Spleen (tissue), 11 donors: ENCODE measurements around the gene MRPS14. TPM values are rescaled to one million over a fixed set of nuclear protein-coding genes. Genes with fewer than 3 reads are reported as not detected.

Experiments used
- DNase-seq: peaks from one replicate; pipeline ENCODE4 v3.0.0-alpha.2; 2020
- H3K27ac ChIP-seq, 8 donors: fragments of 200-600 bp; sonication (generic) in 7 of 8; 1 replicate in 4 of 8; 2 replicates in 4 of 8; pipeline versions ENCODE4 v1.5.0 to v1.8.0; 2016 to 2021; ENCODE audit warnings: inconsistent platforms in 4 of 8, mild to moderate bottlenecking in 4 of 8, moderate library complexity in 1 of 8
- H3K27me3 ChIP-seq, 7 donors: fragments of 200-600 bp; sonication (generic) in 6 of 7; replicated peaks in 1 of 7; 1 replicate in 4 of 7; 2 replicates in 3 of 7; pipeline versions ENCODE4 v1.5.0 to v1.8.0; 2016 to 2021; ENCODE audit warnings: inconsistent platforms in 3 of 7, mild to moderate bottlenecking in 1 of 7
- H3K36me3 ChIP-seq, 6 donors: fragments of 200-600 bp; sonication (generic) in 5 of 6; 1 replicate in 4 of 6; 2 replicates in 2 of 6; pipeline versions ENCODE4 v1.5.0 to v1.8.0; 2016 to 2021; ENCODE audit warnings: inconsistent platforms in 2 of 6
- H3K4me1 ChIP-seq, 6 donors: fragments of 200-600 bp; sonication (generic) in 5 of 6; 1 replicate in 3 of 6; 2 replicates in 3 of 6; pipeline versions ENCODE4 v1.5.0 to v1.8.0; 2016 to 2021; ENCODE audit warnings: inconsistent platforms in 3 of 6
- H3K4me3 ChIP-seq, 8 donors: fragments of 200-600 bp; sonication (generic) in 7 of 8; 1 replicate in 4 of 8; 2 replicates in 4 of 8; pipeline versions ENCODE4 v1.5.0 to v1.8.0; 2016 to 2021; ENCODE audit warnings: inconsistent platforms in 4 of 8, mild to moderate bottlenecking in 4 of 8, moderate library complexity in 2 of 8
- H3K9me3 ChIP-seq, 8 donors: fragments of 200-600 bp; sonication (generic) in 7 of 8; 1 replicate in 4 of 8; 2 replicates in 4 of 8; pipeline versions ENCODE4 v1.5.0 to v1.8.0; 2016 to 2021; ENCODE audit warnings: inconsistent platforms in 4 of 8
- CTCF ChIP-seq, 11 experiments: fragments of 200-600 bp in 7 of 11; fragments of 450-650 bp in 4 of 11; sonication (generic) in 4 of 11; IDR thresholded peaks in 8 of 11; conservative IDR thresholded peaks in 3 of 11; 1 replicate in 7 of 11; 2 replicates in 4 of 11; pipeline versions ENCODE4 v1.4.0 to v1.8.0; 2016 to 2021; ENCODE audit warnings: antibody characterized with exemption in 11 of 11, inconsistent platforms in 4 of 11, mild to moderate bottlenecking in 1 of 11
- POLR2A ChIP-seq, 3 donors: fragments of 450-650 bp; IDR thresholded peaks; one replicate each; pipeline ENCODE4 v1.5.1; 2017; ENCODE audit warnings: antibody characterized with exemption in 3 of 3, mild to moderate bottlenecking in 1 of 3
- POLR2AphosphoS5 ChIP-seq, 3 donors: sonication (generic); formaldehyde crosslinking; IDR thresholded peaks; one replicate each; pipeline ENCODE4 v1.5.1; 2017; ENCODE audit warnings: antibody characterized with exemption in 3 of 3
- WGBS, 5 donors: extraction: QIAGEN DNeasy Blood & Tissue Kit in 3 of 5; methylation state at CpG; one replicate each; pipeline versions ENCODE4 v1.1.5 to v1.1.7; 2013 to 2018; 5-methylcytosine and 5-hydroxymethylcytosine counted together
- intact Hi-C: fragments of 100-400 bp; cut with DNase I; formaldehyde crosslinking; loops from one replicate; pipeline ENCODE4 v1.15.0; 2023; ENCODE audit warnings: low total_unique reads
- polyA plus RNA-seq, 3 donors: library from polyadenylated mRNA; stranded (reverse); fragments of 200-250 nt; gene quantifications; one replicate each; pipeline ENCODE4 v1.2.1, GENCODE V29; 2013
- total RNA-seq, 7 donors: library from RNA; depleted of rRNA in 3 of 7; stranded (reverse); fragments of >200 nt in 3 of 7; fragmentation: NEBNext Ultra II Directional in 4 of 7; extraction: Animal tissue kit (Norgen Biotek cat#: 25700) in 4 of 7; gene quantifications; one replicate each; pipeline versions ENCODE4 v1.1.0 to v1.2.1, GENCODE V29; 2016 to 2021
- donor health status: healthy with polysubstance abuse.
- donor health status: DM: no; HTN: no; CAD: no; lungs with moderate emphysema.
- donor health status: DM: no; HTN: no; CAD: no.
- donor health status: Bipolar disorder and iron deficiency.
- donor health status: healthy.
- donor health status: DM: no; HTN: no; CAD: no.
- donor health status: DM: yes; HTN: yes; CAD: no.

The MRPS14 gene
- total and polyA plus RNA-seq, 10 donors, result 10.1 to 34.5 (median 25.6) TPM

DNA sequence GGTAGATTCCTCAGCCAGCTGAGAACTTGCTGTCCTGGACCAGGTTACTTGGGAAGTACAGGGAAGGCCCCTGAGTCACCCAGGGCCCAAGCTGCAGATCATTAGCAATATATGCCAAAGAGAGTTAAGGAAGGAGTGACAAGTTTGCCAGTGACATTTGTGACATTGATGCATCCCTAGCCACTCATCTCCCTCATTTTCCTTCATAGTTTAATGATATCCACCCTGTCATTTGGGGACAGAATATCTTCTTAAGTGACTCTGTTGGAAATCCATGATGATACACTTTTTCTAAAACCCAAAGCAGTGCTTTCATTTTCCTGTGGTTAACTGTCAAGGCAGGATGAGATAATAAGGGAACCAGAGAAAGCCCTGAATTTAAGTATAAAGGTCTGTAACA lies 47.6 kb upstream of the MRPS14 start:
- no peak for DNase-seq
- Histone ChIP-seq H3K27ac (no peak overlapping the region), H3K9me3 (no peaks in the 10 kb centered on the region), H3K36me3 (no peaks in the 10 kb centered on the region), H3K4me1 (peaks cover 0 to 16% (median 8%) of the 10 kb centered on the region in 6 donors), H3K27me3 (peaks cover 0 to 21% (median 0%) of the 10 kb centered on the region in 7 donors), H3K4me3 (no peak overlapping the region)
- TF ChIP-seq POLR2A (IDR thresholded peaks at IDR 0.05), result no peak
- TF ChIP-seq CTCF (IDR thresholded peaks at IDR 0.05 in 8 of 11, conservative IDR thresholded peaks at IDR 0.05 in 3 of 11), result no peak
- TF ChIP-seq POLR2AphosphoS5 (IDR thresholded peaks at IDR 0.05), result no peak
- intact Hi-C loops, result no loop called here

GRCh38 chr1:175067362-175068106 lies 44.3 kb upstream of the MRPS14 start, which contains the start of gene TNN:
Gene TNN (plus strand): TSS chr1:175067833. CDS start chr1:175077419, 9,586 bp downstream.
- no peak for TF ChIP-seq CTCF (IDR thresholded peaks at IDR 0.05 in 8 of 11, conservative IDR thresholded peaks at IDR 0.05 in 3 of 11)
- TF ChIP-seq POLR2AphosphoS5 (IDR thresholded peaks at IDR 0.05), result no peak
- TF ChIP-seq POLR2A (IDR thresholded peaks at IDR 0.05), result no peak
- Histone ChIP-seq H3K27me3 (peaks cover 0 to 3% (median 0%) of the 10 kb centered on the region in 7 donors), H3K9me3 (no peaks in the 10 kb centered on the region), H3K27ac (no peak within 1 kb of the TSS), H3K4me1 (peaks cover 0 to 9% (median 6%) of the 10 kb centered on the region in 6 donors), H3K36me3 (no peaks in the 10 kb centered on the region), H3K4me3 (no peak within 1 kb of the TSS)
- WGBS, 5 donors, result 72 to 80% (median 76%) methylated on average over 9 of the region's 9 CpGs
- intact Hi-C loops, result no loop called here
- DNase-seq, result no peak

GRCh38 chr1:175062858-175063257 lies 39.6 kb upstream of the MRPS14 start:
- TF ChIP-seq POLR2A (IDR thresholded peaks at IDR 0.05), result no peak
- TF ChIP-seq CTCF (IDR thresholded peaks at IDR 0.05 in 8 of 11, conservative IDR thresholded peaks at IDR 0.05 in 3 of 11), result no peak
- no peak for TF ChIP-seq POLR2AphosphoS5 (IDR thresholded peaks at IDR 0.05)
- intact Hi-C loops, result no loop called here
- WGBS, 5 donors, result 61 to 76% (median 63%) methylated on average over 2 of the region's 2 CpGs

GRCh38 chr1:175062339-175062738 lies 39.1 kb upstream of the MRPS14 start:
- H3K4me1 ChIP-seq, result no peaks in the 10 kb centered on the region
- TF ChIP-seq CTCF (IDR thresholded peaks at IDR 0.05 in 8 of 11, conservative IDR thresholded peaks at IDR 0.05 in 3 of 11) (no peak), POLR2AphosphoS5 (IDR thresholded peaks at IDR 0.05) (no peak), POLR2A (IDR thresholded peaks at IDR 0.05) (no peak)
- H3K9me3 ChIP-seq, result no peaks in the 10 kb centered on the region
- no peak overlapping the region for H3K4me3 ChIP-seq
- WGBS, 5 donors, result 68 to 87% (median 76%) methylated on average over 1 of the region's 1 CpG
- intact Hi-C loops, result no loop called here
- no peaks in the 10 kb centered on the region for H3K27me3 ChIP-seq
- no peaks in the 10 kb centered on the region for H3K36me3 ChIP-seq
- no peak overlapping the region for H3K27ac ChIP-seq
- no peak for DNase-seq

More at GRCh38 chr1:175062858-175063257, 39.6 kb upstream of the MRPS14 start:
- no peak for DNase-seq
- H3K4me3 ChIP-seq, result no peak overlapping the region
- no peaks in the 10 kb centered on the region for H3K4me1 ChIP-seq
- H3K27ac ChIP-seq, result no peak overlapping the region
- no peaks in the 10 kb centered on the region for H3K9me3 ChIP-seq
- H3K27me3 ChIP-seq, result no peaks in the 10 kb centered on the region
- H3K36me3 ChIP-seq, result no peaks in the 10 kb centered on the region
